ENCODE data around the gene ITIH4. TPM values are rescaled to one million over a fixed set of nuclear protein-coding genes. Genes with fewer than 3 reads are reported as not detected.

The ITIH4 gene
- total and polyA plus RNA-seq, 10 of the 15 experiments (the other 5 are each of a cell fraction or from before 2014, with no cell fraction given), result 0.64 to 4.1 (median 1.3) TPM

DNA sequence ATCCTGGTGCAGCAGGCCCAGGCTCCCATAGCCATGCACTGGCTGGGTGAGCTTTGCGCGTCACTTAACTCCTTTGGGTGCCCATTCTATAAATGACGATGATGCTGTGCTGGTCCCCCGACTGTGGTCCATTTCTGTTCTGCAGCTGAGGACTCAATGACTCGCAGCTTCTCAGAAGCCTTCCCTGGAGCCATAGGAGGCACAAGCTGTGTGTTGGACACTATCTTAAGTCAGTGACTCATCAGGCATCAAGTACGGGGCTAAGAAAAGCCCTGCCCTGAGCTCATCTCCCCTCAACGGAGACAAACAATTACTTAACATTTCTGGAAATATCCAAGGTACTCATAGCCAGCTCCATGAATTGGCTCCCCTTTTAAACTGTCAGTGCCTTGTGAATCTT lies 18.1 kb upstream of the ITIH4 start:
- peaks cover 8% of the 10 kb centered on the region for H3K4me1 ChIP-seq (ENCODE audit: control insufficient read depth, insufficient read depth, low read length)
- TF ChIP-seq TAF1 (IDR thresholded peaks at IDR 0.05; ENCODE audit: borderline replicate concordance, low read depth, low read length), result no peak
- TF ChIP-seq MYB (IDR thresholded peaks at IDR 0.05; ENCODE audit: borderline replicate concordance, low read depth, low read length), result no peak
- no peak for TF ChIP-seq PML (IDR thresholded peaks at IDR 0.05; ENCODE audit: low read length)
- TF ChIP-seq MXI1 (IDR thresholded peaks at IDR 0.05; ENCODE audit: low read depth, low read length), result no peak
- TF ChIP-seq SREBF1 (IDR thresholded peaks at IDR 0.05; ENCODE audit: low read length), result no peak
- intact Hi-C loops (cut with micrococcal nuclease; ENCODE audit: unreplicated experiment) (no loop called here), in situ Hi-C loops (cut with MboI) (loop anchor here (10.0 kb wide), 1 partner anchor 226 kb away; no protein-coding TSS in a partner anchor)
- FAIRE-seq (no peak), DNase-seq (ENCODE audit: low read depth, low spot score) (no peak), ATAC-seq (no peak)
- RAD21 ChIA-PET (ENCODE audit: unreplicated experiment), result interaction anchor here (0.6 to 1.4 kb wide), 3 partner anchors 10 to 147 kb away, joined by 3 to 4 read pairs (median 3); no protein-coding TSS in a partner anchor
- SMC1A ChIA-PET (ENCODE audit: uncharacterized antibody, unreplicated experiment), result interaction anchor here (1.3 to 2.6 kb wide), 4 partner anchors 45 to 262 kb away, joined by 3 to 12 read pairs (median 4); no protein-coding TSS in a partner anchor
- CTCF ChIA-PET, result interaction anchor here (1.0 to 2.4 kb wide), 10 partner anchors 9 to 138 kb away, joined by 3 to 11 read pairs (median 4); partner anchors contain the start of gene STIMATE
- H2AFZ ChIP-seq (ENCODE audit: control insufficient read depth, low read depth, low read length), result no peak overlapping the region
- no peaks in the 10 kb centered on the region for H4K20me1 ChIP-seq (ENCODE audit: control insufficient read depth, insufficient read depth)
- H3K27me3 ChIP-seq (replicated peaks in 1 of 2; ENCODE audit: control insufficient read depth in 2 of 2, insufficient read depth in 2 of 2, low read length in 1 of 2), result no peaks in the 10 kb centered on the region
- 74% methylated on average over 7 of the region's 7 CpGs for WGBS (ENCODE audit: insufficient coverage, insufficient replicate concordance, low lambda C conversion rate, missing lambda C conversion rate)
- H3K36me3 ChIP-seq (ENCODE audit: control insufficient read depth in 2 of 2, insufficient read depth in 2 of 2, low read length in 1 of 2), result peaks cover 13 to 18% of the 10 kb centered on the region in 2 experiments
- no peak overlapping the region for H3K27ac ChIP-seq (ENCODE audit: control insufficient read depth, insufficient read depth)
- POLR2A ChIA-PET, result no interaction called here
- H3K4me3 ChIP-seq, result no peak overlapping the region
- H3K9ac ChIP-seq (ENCODE audit: control insufficient read depth, insufficient read depth, low read length), result no peak overlapping the region
- no peaks in the 10 kb centered on the region for H3K9me3 ChIP-seq (replicated peaks; ENCODE audit: control insufficient read depth, insufficient read depth, low read length)
- H3K79me2 ChIP-seq (ENCODE audit: control insufficient read depth, insufficient read depth, low read length), result no peaks in the 10 kb centered on the region
- BruUV-seq (replicated peaks), result no TSS peak
- no peak overlapping the region for H3K4me2 ChIP-seq (ENCODE audit: control insufficient read depth, insufficient read depth)

DNA sequence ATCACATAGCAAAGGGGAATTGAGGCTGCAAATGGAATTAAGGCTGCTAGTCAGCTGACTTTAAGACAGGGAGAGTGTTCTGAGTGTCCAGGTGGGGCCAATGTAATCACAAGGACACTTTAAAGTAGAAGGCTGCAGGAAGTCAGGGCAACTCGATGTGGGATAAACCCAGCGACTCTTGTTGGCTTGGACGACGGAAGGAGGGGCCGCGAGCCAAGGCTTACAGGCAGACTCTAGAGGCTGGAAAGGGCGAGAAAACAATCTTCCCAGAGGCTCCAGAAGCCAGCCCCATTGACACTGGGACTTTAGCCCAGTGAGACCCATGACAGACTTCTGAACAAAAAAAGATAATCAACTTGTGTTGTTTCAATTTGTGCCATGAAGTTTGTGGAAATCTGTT lies 17.3 kb upstream of the ITIH4 start:
- intact Hi-C loops (cut with micrococcal nuclease; ENCODE audit: unreplicated experiment), result no loop called here
- Histone ChIP-seq H3K4me3 (no peak overlapping the region), H3K27me3 (replicated peaks in 1 of 2; ENCODE audit: control insufficient read depth in 2 of 2, insufficient read depth in 2 of 2, low read length in 1 of 2) (no peaks in the 10 kb centered on the region), H3K27ac (ENCODE audit: control insufficient read depth, insufficient read depth) (no peak overlapping the region), H3K9ac (ENCODE audit: control insufficient read depth, insufficient read depth, low read length) (no peak overlapping the region), H3K79me2 (ENCODE audit: control insufficient read depth, insufficient read depth, low read length) (no peaks in the 10 kb centered on the region), H2AFZ (ENCODE audit: control insufficient read depth, low read depth, low read length) (no peak overlapping the region), H3K4me2 (ENCODE audit: control insufficient read depth, insufficient read depth) (no peak overlapping the region), H3K36me3 (ENCODE audit: control insufficient read depth in 2 of 2, insufficient read depth in 2 of 2, low read length in 1 of 2) (peaks cover 9 to 18% of the 10 kb centered on the region in 2 experiments), H4K20me1 (ENCODE audit: control insufficient read depth, insufficient read depth) (no peaks in the 10 kb centered on the region), H3K4me1 (ENCODE audit: control insufficient read depth, insufficient read depth, low read length) (peaks cover 8% of the 10 kb centered on the region), H3K9me3 (replicated peaks; ENCODE audit: control insufficient read depth, insufficient read depth, low read length) (no peaks in the 10 kb centered on the region)
- no peak for FAIRE-seq
- TF ChIP-seq, protein P1, sequence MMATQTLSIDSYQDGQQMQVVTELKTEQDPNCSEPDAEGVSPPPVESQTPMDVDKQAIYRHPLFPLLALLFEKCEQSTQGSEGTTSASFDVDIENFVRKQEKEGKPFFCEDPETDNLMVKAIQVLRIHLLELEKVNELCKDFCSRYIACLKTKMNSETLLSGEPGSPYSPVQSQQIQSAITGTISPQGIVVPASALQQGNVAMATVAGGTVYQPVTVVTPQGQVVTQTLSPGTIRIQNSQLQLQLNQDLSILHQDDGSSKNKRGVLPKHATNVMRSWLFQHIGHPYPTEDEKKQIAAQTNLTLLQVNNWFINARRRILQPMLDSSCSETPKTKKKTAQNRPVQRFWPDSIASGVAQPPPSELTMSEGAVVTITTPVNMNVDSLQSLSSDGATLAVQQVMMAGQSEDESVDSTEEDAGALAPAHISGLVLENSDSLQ (IDR thresholded peaks at IDR 0.05), result no peak
- no peak for TF ChIP-seq BCL11A (IDR thresholded peaks at IDR 0.05; ENCODE audit: low read depth, low read length)
- TF ChIP-seq, protein P2, sequence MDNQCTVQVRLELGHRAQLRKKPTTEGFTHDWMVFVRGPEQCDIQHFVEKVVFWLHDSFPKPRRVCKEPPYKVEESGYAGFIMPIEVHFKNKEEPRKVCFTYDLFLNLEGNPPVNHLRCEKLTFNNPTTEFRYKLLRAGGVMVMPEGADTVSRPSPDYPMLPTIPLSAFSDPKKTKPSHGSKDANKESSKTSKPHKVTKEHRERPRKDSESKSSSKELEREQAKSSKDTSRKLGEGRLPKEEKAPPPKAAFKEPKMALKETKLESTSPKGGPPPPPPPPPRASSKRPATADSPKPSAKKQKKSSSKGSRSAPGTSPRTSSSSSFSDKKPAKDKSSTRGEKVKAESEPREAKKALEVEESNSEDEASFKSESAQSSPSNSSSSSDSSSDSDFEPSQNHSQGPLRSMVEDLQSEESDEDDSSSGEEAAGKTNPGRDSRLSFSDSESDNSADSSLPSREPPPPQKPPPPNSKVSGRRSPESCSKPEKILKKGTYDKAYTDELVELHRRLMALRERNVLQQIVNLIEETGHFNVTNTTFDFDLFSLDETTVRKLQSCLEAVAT (IDR thresholded peaks at IDR 0.05), result no peak
- no peak for TF ChIP-seq MEF2B (IDR thresholded peaks at IDR 0.05; ENCODE audit: partially characterized antibody, poor library complexity, severe bottlenecking)
- no peak for TF ChIP-seq STAT1 (conservative IDR thresholded peaks at IDR 0.05)
- ChIA-PET POLR2A (interaction anchor here (0.6 kb wide), 1 partner anchor 138 kb away, joined by 3 read pairs; no protein-coding TSS in a partner anchor), CTCF (interaction anchor here (1.1 to 2.4 kb wide), 7 partner anchors 9 to 226 kb away, joined by 3 to 11 read pairs (median 4); no protein-coding TSS in a partner anchor), RAD21 (ENCODE audit: unreplicated experiment) (interaction anchor here (1.4 kb wide), 2 partner anchors 10 to 87 kb away, joined by 3 to 4 read pairs; no protein-coding TSS in a partner anchor), SMC1A (ENCODE audit: uncharacterized antibody, unreplicated experiment) (interaction anchor here (1.3 to 2.6 kb wide), 3 partner anchors 46 to 263 kb away, joined by 3 to 12 read pairs (median 4); no protein-coding TSS in a partner anchor)
- no peak for DNase-seq (ENCODE audit: low read depth, low spot score)
- ATAC-seq, result no peak
- 97% methylated on average over 7 of the region's 7 CpGs for WGBS (ENCODE audit: insufficient coverage, insufficient replicate concordance, low lambda C conversion rate, missing lambda C conversion rate)
- no TSS peak for BruUV-seq (replicated peaks)
- in situ Hi-C loops (cut with MboI), result loop anchor here (10.0 kb wide), 1 partner anchor 227 kb away; no protein-coding TSS in a partner anchor

All from GM12878 (cell line).